Measurements from ENCODE around the gene FHOD3. TPM values are rescaled to one million over a fixed set of nuclear protein-coding genes. Genes with fewer than 3 reads are reported as not detected.

FHOD3 gene
- total RNA-seq, 3 donors from 2014 or later, result 2.7 to 14.4 (median 4.0) TPM

DNA sequence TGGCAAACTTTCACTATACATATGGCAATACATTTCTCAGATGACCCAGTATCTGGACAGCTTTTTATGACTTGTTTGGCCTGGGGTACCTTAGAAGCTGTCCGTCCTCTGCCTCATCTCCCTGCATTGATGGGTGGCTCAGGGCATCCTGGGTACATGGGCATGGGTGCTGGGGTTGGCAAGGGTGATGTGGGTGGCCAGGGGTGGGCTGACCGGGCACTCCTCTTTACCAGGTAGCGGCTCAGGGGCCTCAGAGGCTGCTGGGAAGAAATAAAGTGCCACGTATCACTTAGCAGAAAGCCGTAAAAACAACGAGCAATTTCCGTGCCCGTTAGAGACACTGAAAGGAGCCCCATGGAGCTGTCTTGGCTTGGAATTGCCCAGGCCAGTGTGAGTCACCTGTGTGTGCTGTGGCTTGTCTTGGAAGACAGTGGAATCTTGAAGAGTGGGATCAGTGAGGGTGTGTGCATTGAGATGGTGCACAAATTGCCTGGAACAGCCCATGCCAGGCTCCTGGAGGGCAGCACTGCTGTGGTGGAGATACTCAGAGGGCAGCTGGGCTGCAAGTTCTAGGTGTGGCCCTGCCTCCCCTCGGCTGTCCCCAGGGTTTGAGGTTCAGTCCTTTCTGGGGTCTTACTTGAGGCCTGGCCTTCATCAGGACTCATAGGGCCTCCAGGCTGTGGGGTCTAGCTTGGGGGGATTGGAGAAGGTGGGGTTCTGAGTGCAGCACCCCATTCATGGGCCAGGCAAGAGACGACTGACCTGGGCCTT, 88.8 kb downstream of the FHOD3 start:
- no peak for DNase-seq
- intact Hi-C loops (cut with DNase I, micrococcal nuclease), result no loop called here

DNA sequence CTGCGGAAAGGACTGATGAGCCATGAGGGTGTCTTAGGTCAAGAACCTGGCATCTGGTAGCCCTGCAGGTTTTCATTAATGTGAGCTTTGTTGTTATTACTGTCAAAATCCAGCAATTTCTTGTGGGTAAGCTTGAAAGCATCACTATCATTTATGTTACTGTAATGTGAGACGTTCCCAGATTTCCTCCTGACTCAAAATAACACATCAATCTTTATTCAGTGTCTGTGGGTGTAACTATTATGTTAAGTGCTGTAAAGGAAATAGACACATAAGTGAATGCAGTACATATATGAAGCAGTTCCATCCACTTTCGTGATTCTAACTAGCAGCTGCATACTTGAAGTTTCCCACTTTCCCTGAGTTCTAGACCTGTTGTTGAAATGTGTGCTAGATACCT, 89.8 kb downstream of the FHOD3 start:
- no peak for DNase-seq
- TF ChIP-seq, protein P1, sequence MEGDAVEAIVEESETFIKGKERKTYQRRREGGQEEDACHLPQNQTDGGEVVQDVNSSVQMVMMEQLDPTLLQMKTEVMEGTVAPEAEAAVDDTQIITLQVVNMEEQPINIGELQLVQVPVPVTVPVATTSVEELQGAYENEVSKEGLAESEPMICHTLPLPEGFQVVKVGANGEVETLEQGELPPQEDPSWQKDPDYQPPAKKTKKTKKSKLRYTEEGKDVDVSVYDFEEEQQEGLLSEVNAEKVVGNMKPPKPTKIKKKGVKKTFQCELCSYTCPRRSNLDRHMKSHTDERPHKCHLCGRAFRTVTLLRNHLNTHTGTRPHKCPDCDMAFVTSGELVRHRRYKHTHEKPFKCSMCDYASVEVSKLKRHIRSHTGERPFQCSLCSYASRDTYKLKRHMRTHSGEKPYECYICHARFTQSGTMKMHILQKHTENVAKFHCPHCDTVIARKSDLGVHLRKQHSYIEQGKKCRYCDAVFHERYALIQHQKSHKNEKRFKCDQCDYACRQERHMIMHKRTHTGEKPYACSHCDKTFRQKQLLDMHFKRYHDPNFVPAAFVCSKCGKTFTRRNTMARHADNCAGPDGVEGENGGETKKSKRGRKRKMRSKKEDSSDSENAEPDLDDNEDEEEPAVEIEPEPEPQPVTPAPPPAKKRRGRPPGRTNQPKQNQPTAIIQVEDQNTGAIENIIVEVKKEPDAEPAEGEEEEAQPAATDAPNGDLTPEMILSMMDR (IDR thresholded peaks at IDR 0.05), result no peak
- H3K9me3 ChIP-seq, result no peaks in the 10 kb centered on the region
- no peak for ATAC-seq
- no peak overlapping the region for H3K4me3 ChIP-seq
- intact Hi-C loops (cut with DNase I, micrococcal nuclease), result no loop called here
- H3K4me1 ChIP-seq (ENCODE audit: low read depth), result no peaks in the 10 kb centered on the region
- H3K36me3 ChIP-seq (ENCODE audit: low read depth), result no peaks in the 10 kb centered on the region

More for the DNA sequence above, 88.8 kb downstream of the FHOD3 start:
- ATAC-seq, result no peak
- H3K4me3 ChIP-seq, result no peak overlapping the region
- H3K9me3 ChIP-seq, result no peaks in the 10 kb centered on the region
- H3K4me1 ChIP-seq (ENCODE audit: low read depth), result no peaks in the 10 kb centered on the region
- H3K36me3 ChIP-seq (ENCODE audit: low read depth), result no peaks in the 10 kb centered on the region
- TF ChIP-seq, protein P1 (IDR thresholded peaks at IDR 0.05), result no peak

DNA sequence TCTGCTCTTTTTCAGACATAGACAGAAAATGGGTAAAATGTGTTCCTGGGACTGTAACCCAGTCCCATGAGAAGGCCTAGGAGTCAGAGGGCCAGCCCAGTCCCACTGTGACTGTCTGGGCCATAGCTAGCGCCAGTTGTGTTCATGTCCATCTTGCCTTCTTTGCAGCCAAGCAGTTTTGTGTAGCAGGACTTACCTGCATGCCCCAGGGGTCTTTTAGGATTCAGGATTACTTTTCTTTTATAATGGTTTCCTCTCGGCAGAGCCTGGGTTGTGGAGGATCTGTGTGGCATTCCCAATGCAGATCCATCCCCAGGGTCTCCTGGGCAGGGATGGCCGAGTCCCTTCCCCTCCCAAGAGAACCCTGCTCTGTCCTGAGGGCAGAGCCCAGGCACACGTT, 90.8 kb downstream of the FHOD3 start:
- ATAC-seq (no peak), DNase-seq (no peak)
- intact Hi-C loops (cut with DNase I, micrococcal nuclease), result no loop called here
- Histone ChIP-seq H3K9me3 (no peaks in the 10 kb centered on the region), H3K4me1 (ENCODE audit: low read depth) (no peaks in the 10 kb centered on the region), H3K4me3 (no peak overlapping the region), H3K36me3 (ENCODE audit: low read depth) (no peaks in the 10 kb centered on the region)
- TF ChIP-seq, protein P1 (IDR thresholded peaks at IDR 0.05), result no peak

DNA sequence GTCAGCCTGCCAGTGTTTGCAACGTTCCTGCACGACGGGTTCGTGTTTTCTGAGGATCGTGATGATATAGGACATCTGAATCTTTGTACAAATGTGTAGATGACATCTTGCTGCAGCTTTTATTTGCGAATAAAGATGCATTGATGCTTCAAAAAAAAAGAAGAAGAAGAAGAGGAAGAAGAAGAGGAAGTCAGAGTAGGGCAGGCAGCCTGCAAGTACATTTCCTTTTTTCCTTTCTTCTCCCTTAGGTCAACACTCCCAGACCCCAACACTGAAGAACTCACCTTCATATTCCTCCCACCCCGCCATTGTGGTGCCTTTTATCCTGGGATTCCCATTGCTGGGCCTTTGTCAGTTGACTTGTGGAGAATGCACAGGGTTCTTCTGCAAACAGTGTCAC, 91.5 kb downstream of the FHOD3 start:
- intact Hi-C loops (cut with DNase I, micrococcal nuclease), result no loop called here

DNA sequence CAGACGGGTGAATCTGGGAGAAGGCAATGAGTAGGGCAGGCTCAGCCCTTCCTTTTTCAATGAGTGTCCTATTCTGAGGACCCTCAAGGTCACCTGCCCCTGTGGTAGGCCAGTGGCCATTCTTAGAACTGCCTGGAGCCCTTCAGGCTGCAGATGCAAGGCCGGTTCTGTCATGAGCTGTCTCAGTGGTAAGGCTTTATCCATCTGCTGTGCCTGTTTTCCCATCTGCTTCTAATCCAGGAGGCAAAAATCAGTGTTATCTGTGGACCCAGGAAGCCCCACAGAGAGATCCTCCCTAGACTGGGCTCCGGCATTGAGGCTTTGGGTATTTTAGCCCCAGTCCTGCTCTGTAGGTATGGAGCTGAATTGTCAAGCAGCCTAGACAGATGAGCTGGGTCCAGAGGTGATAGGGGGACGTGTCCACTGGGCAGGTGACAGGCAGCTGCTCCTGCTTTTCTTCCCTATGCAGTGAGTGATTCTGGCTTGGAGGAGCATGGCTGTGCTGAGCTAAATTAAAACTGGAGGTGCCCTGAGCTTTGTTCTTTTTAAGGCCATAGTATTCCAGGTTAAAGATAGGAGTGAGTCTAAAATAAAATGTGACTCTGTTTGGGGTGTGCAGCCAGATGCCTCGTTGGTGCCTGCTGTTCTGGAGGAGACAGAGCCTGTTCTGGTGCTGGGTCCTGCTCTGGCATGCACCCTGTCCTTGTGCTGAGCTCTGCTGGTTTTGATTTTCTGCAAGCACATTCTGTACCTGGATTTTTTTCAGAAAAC, 92.5 kb downstream of the FHOD3 start:
- no peaks in the 10 kb centered on the region for H3K9me3 ChIP-seq
- H3K4me3 ChIP-seq, result no peak overlapping the region
- TF ChIP-seq, protein P1 (IDR thresholded peaks at IDR 0.05), result no peak
- intact Hi-C loops (cut with DNase I, micrococcal nuclease), result no loop called here
- H3K4me1 ChIP-seq (ENCODE audit: low read depth), result no peaks in the 10 kb centered on the region
- no peaks in the 10 kb centered on the region for H3K36me3 ChIP-seq (ENCODE audit: low read depth)
- no peak for DNase-seq
- ATAC-seq, result no peak

More for the DNA sequence above, 91.5 kb downstream of the FHOD3 start:
- no peak for ATAC-seq
- Histone ChIP-seq H3K4me1 (ENCODE audit: low read depth) (no peaks in the 10 kb centered on the region), H3K9me3 (no peaks in the 10 kb centered on the region), H3K36me3 (ENCODE audit: low read depth) (no peaks in the 10 kb centered on the region), H3K4me3 (no peak overlapping the region)
- TF ChIP-seq, protein P1 (IDR thresholded peaks at IDR 0.05), result no peak
- no peak for DNase-seq

Measured in mucosa of descending colon (tissue), 3 donors.